HepG2 (cell line): ENCODE data around the gene CTIF. TPM values are rescaled to one million over a fixed set of nuclear protein-coding genes. Genes with fewer than 3 reads are reported as not detected.

ENCODE experiments used
- ATAC-seq: fragments of 200-7000 bp; cut with Tn5 transposase; 3 replicates; pipeline ENCODE4 v1.9.1; 2020; ENCODE audit warnings: mild to moderate bottlenecking, moderate library complexity
- BruUV-seq: library from RNA; stranded (reverse); fragments of 400-500 nt; replicated peaks from 2 replicates; lab custom pipeline; 2021; lab: Mats Ljungman, UMichigan
- CTCF ChIA-PET: fragments of 300-600 bp; formaldehyde crosslinking; extraction: SDS; loops from one replicate; lab custom pipeline; 2021; ENCODE audit warnings: low total read pairs, inconsistent platforms, low intra/inter-chr PET ratio; lab: Yijun Ruan, JAX
- POLR2A ChIA-PET: fragments of 350-600 bp; sonication (Branson Sonifier 250); formaldehyde crosslinking; loops from one replicate; lab custom pipeline; 2020; ENCODE audit warnings: antibody characterized with exemption, inconsistent platforms; lab: Yijun Ruan, JAX
- DNase-seq: peaks from one replicate; pipeline ENCODE4 v3.0.0-alpha.2; 2015; ENCODE audit warnings: low spot score
- FAIRE-seq: peaks from 3 replicates; lab custom pipeline; 2011; peaks lifted over from hg19 to GRCh38; lab: Jason Lieb, UNC
- H2AFZ ChIP-seq: one replicate; pipeline ENCODE4 v1.6.1; 2011; ENCODE audit warnings: low read length, inconsistent platforms
- H3K27ac ChIP-seq: fragments of 300-600 bp; 3 replicates; pipeline ENCODE4 v1.8.0; 2011; ENCODE audit warnings: mixed run types, mild to moderate bottlenecking, mixed read lengths, low read length, inconsistent platforms; ENCODE audit not compliant: insufficient read depth; ENCODE audit errors: extremely low read length
- H3K27me3 ChIP-seq, 2 experiments: fragments of 200-600 bp in 1 of 2; 2 replicates in 1 of 2; 3 replicates in 1 of 2; pipeline versions ENCODE4 v1.6.0 to v1.8.0; 2011; ENCODE audit warnings: low read length in 2 of 2, mild to moderate bottlenecking in 2 of 2, moderate library complexity in 2 of 2, inconsistent platforms in 1 of 2; ENCODE audit not compliant: insufficient read depth in 2 of 2, control insufficient read depth in 1 of 2
- H3K36me3 ChIP-seq, 2 experiments: fragments of 200-600 bp in 1 of 2; replicated peaks in 1 of 2; 2 replicates in 1 of 2; 3 replicates in 1 of 2; pipeline versions ENCODE4 v1.5.1 to v1.8.0; 2011; ENCODE audit warnings: low read length in 2 of 2, inconsistent platforms in 1 of 2; ENCODE audit not compliant: insufficient read depth in 2 of 2, control insufficient read depth in 1 of 2
- H3K4me1 ChIP-seq: 2 replicates; pipeline ENCODE4 v1.5.1; 2012; ENCODE audit warnings: low read length, inconsistent platforms; ENCODE audit not compliant: insufficient read depth
- H3K4me2 ChIP-seq: 2 replicates; pipeline ENCODE4 v1.6.0; 2011; ENCODE audit warnings: low read depth, low read length, inconsistent platforms
- H3K4me3 ChIP-seq, 3 experiments: fragments of 200-600 bp in 1 of 3; sonication (generic), shearing (Covaris generic) in 1 of 3; replicated peaks in 1 of 3; 2 replicates each; pipeline ENCODE4 v1.5.1; 2011 to 2016; ENCODE audit warnings: low read length in 3 of 3, inconsistent platforms in 2 of 3, low read depth in 2 of 3, mild to moderate bottlenecking in 2 of 3, control low read depth in 1 of 3, mixed read lengths in 1 of 3; ENCODE audit not compliant: insufficient read depth in 1 of 3
- H3K79me2 ChIP-seq: one replicate; pipeline ENCODE4 v1.6.1; 2011; ENCODE audit warnings: low read length, inconsistent platforms; ENCODE audit not compliant: insufficient read depth
- H3K9ac ChIP-seq: 2 replicates; pipeline ENCODE4 v1.6.0; 2011; ENCODE audit warnings: mild to moderate bottlenecking, low read depth, low read length, inconsistent platforms; ENCODE audit not compliant: insufficient read depth
- H3K9me3 ChIP-seq: 2 replicates; pipeline ENCODE4 v1.5.1; 2012; ENCODE audit warnings: mild to moderate bottlenecking, low read length
- H4K20me1 ChIP-seq: 2 replicates; pipeline ENCODE4 v1.6.0; 2011; ENCODE audit warnings: inconsistent platforms, mild to moderate bottlenecking, low read length, moderate library complexity; ENCODE audit not compliant: insufficient read depth
- ARNT2 ChIP-seq: sonication (generic); formaldehyde crosslinking; IDR thresholded peaks from 2 replicates; pipeline ENCODE4 v1.8.0; 2022; ENCODE audit warnings: mild to moderate bottlenecking, low read depth, missing genetic modification reagents, moderate library complexity
- E2F5 ChIP-seq: sonication (generic); formaldehyde crosslinking; conservative IDR thresholded peaks from 2 replicates; pipeline ENCODE4 v1.4.0; 2020; ENCODE audit warnings: missing genetic modification reagents
- ELF1 ChIP-seq: sonication (generic); formaldehyde crosslinking; IDR thresholded peaks from 2 replicates; pipeline ENCODE4 v1.4.0; 2020; ENCODE audit warnings: missing genetic modification reagents
- HCFC1 ChIP-seq: fragments of 150-350 bp; IDR thresholded peaks from 2 replicates; pipeline ENCODE4 v1.6.1; 2014; ENCODE audit warnings: low read depth, low read length
- RBM39 ChIP-seq: fragments of 200-400 bp; formaldehyde crosslinking; IDR thresholded peaks from one replicate; pipeline ENCODE4 v1.6.1; 2018; ENCODE audit warnings: antibody characterized with exemption, mild to moderate bottlenecking, low read depth, low read length; ENCODE audit not compliant: poor library complexity, severe bottlenecking
- RFX5 ChIP-seq: IDR thresholded peaks from 2 replicates; pipeline ENCODE4 v1.6.1; 2011; ENCODE audit warnings: low read depth, low read length, improper control_type of control experiment
- TERF1 ChIP-seq: sonication (generic); formaldehyde crosslinking; IDR thresholded peaks from 2 replicates; pipeline ENCODE4 v1.8.0; 2022; ENCODE audit warnings: mild to moderate bottlenecking, missing genetic modification reagents, moderate library complexity
- ZBTB25 ChIP-seq: IDR thresholded peaks from 2 replicates; pipeline ENCODE4 v1.6.1; 2018; ENCODE audit warnings: missing genetic modification reagents
- ZBTB49 ChIP-seq: sonication (generic); formaldehyde crosslinking; IDR thresholded peaks from 2 replicates; pipeline ENCODE4 v1.4.0; 2020; ENCODE audit warnings: missing genetic modification reagents, borderline replicate concordance
- ZNF343 ChIP-seq: sonication (generic); formaldehyde crosslinking; IDR thresholded peaks from 2 replicates; pipeline ENCODE4 v1.4.0; 2020; ENCODE audit warnings: mild to moderate bottlenecking, missing genetic modification reagents
- ZNF468 ChIP-seq: sonication (generic); formaldehyde crosslinking; IDR thresholded peaks from 2 replicates; pipeline ENCODE4 v1.8.0; 2022; ENCODE audit warnings: mild to moderate bottlenecking, moderate library complexity, missing genetic modification reagents
- ZNF564 ChIP-seq: sonication (generic); formaldehyde crosslinking; IDR thresholded peaks from 2 replicates; pipeline ENCODE4 v1.8.1; 2023; ENCODE audit warnings: mild to moderate bottlenecking, missing genetic modification reagents
- ZNF839 ChIP-seq: sonication (generic); formaldehyde crosslinking; IDR thresholded peaks from 2 replicates; pipeline ENCODE4 v1.4.0; 2020; ENCODE audit warnings: missing genetic modification reagents, mild to moderate bottlenecking, borderline replicate concordance
- ZUFSP ChIP-seq: sonication (generic); formaldehyde crosslinking; IDR thresholded peaks from 2 replicates; pipeline ENCODE4 v1.9.0; 2021; ENCODE audit warnings: missing genetic modification reagents, mild to moderate bottlenecking, borderline replicate concordance
- WGBS: methylation state at CpG from one replicate; pipeline ENCODE4 v1.1.6; 2017; ENCODE audit warnings: low lambda C conversion rate; 5-methylcytosine and 5-hydroxymethylcytosine counted together
- in situ Hi-C: cut with HindIII; loops from 2 replicates; pipeline ENCODE4 v1.10.0; 2017; ENCODE audit warnings: low pct_unique_long_range_greater_than_20kb; ENCODE audit not compliant: extremely low pct_ligation_motif_present
- intact Hi-C: fragments of 100-400 bp; cut with micrococcal nuclease; formaldehyde crosslinking; loops from one replicate; pipeline ENCODE4 v1.10.0; 2022; ENCODE audit not compliant: unreplicated experiment
- polyA plus RNA-seq, 8 experiments: library from polyadenylated mRNA; depleted of rRNA in 3 of 8; stranded (reverse) in 7 of 8; unstranded in 1 of 8; fragments of >200 nt; fragmentation: Illumina TruSeq in 4 of 8; extraction: Trizol in 4 of 8; gene quantifications; 2 replicates each; pipeline versions ENCODE4 v1.2.1 to v1.2.3, GENCODE V29; 2011 to 2016; ENCODE audit warnings: low read depth in 4 of 8, missing spikeins in 1 of 8, mixed read lengths in 1 of 8; ENCODE audit not compliant: insufficient read depth in 1 of 8
- total RNA-seq, 5 experiments: library from RNA; depleted of rRNA; stranded (reverse); fragments of >200 nt; fragmentation: Illumina TruSeq; extraction: Trizol; gene quantifications; 2 replicates each; pipeline ENCODE4 v1.2.3, GENCODE V29; 2016; ENCODE audit warnings: low read depth in 1 of 5

The CTIF gene
- total and polyA plus RNA-seq, 2 of the 13 experiments (the other 11 are each of a cell fraction or from before 2014, with no cell fraction given): 18.2 to 28.0 TPM

- TF ChIP-seq RFX5: no peak
- no peak for TF ChIP-seq ARNT2
- TF ChIP-seq ZBTB25 (CRISPR knock-in tag): no peak
- TF ChIP-seq ELF1 (CRISPR knock-in tag): no peak
- TF ChIP-seq ZBTB49 (CRISPR knock-in tag): no peak
- TF ChIP-seq ZNF839 (CRISPR knock-in tag): no peak
- no peak for TF ChIP-seq ZNF564
- no peak for TF ChIP-seq ZUFSP (CRISPR knock-in tag)
Observed at GRCh38 chr18:48741866-48742265, 203.0 kb downstream of the CTIF start (continued).

- WGBS: 100% methylated on average over 1 of the region's 9 CpGs
- ChIA-PET CTCF (no interaction called here), POLR2A (no interaction called here)
- Histone ChIP-seq H3K9me3 (no peaks in the 10 kb centered on the region), H3K4me1 (peaks cover 9% of the 10 kb centered on the region; the same call in 1 of the 2 replicates), H3K36me3 (0 out of 5 replicates have a peak, but pooled peaks cover 0 to 7% of the 10 kb centered on the region in 2 experiments), H3K9ac (no peak overlapping the region), H3K4me3 (no peak overlapping the region), H3K79me2 (no peaks in the 10 kb centered on the region), H3K27me3 (no peaks in the 10 kb centered on the region), H2AFZ (no peak overlapping the region), H4K20me1 (no peaks in the 10 kb centered on the region), H3K27ac (no peak overlapping the region), H3K4me2 (no peak overlapping the region)
- DNase-seq: no peak
- intact Hi-C loops (no loop called here), in situ Hi-C loops (no loop called here)
- BruUV-seq: no TSS peak
- ATAC-seq: no peak
- no peak for FAIRE-seq
- TF ChIP-seq TERF1 (CRISPR knock-in tag): no peak
- TF ChIP-seq E2F5: no peak
- no peak for TF ChIP-seq RBM39
- no peak for TF ChIP-seq HCFC1
- TF ChIP-seq ZNF343 (CRISPR knock-in tag): no peak
- no peak for TF ChIP-seq ZNF468 (CRISPR knock-in tag)
Observed at GRCh38 chr18:48742304-48742703, 203.5 kb downstream of the CTIF start.
